Central memory CD4-positive, alpha-beta T cell (primary cell): Measurements from ENCODE around the gene RIPK4.
A peak's percentile ranks its signal among the peaks of the same experiment; 100 is the strongest.

ENCODE experiments used
- DNase-seq: peaks from one replicate; pipeline ENCODE4 v3.0.0; 2022
- total RNA-seq, 3 experiments: gene quantifications; one replicate each; lab custom pipeline; 2026; lab: John Stamatoyannopoulos, UW

The RIPK4 gene
- 0.63 to 4.4 (median 0.71) reads per million in 3 experiments for total RNA-seq

DNA sequence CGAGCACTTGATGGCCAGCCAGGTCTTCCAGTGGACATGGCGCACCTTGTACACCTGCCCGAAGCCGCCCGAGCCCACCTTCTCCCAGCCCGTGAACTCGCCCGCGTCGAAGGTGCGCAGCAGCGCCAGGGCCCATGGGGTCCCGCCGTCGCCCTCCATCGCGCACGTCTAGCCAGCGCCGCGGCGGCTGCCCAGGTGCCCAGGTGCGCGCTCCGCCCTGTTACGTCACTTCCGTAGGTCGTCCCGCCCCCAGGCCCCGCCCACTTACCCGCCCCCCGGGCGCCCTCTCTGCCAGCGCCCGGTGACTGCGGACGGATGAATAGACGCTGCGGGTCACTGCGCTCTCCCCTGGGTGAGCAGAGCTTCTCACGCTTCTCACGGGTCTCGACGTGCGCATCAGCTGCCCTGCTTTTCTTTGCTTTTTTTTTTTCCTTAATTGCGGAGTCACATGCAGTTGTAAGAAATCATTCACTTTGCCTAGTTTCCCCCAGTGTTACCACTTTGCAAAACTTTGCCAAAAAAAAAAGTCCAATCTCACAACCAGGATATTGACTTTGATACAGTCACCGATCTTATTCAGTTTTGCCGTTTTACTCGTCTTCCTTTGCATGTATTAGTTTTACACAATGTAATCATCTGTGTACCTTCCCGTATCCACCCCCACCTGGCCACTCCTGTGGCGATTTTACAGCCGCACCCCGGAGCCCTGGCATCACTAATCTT lies at the start of gene RIPK4:
TSS of gene RIPK4 (minus strand) at position 170 of the 723 bp plus-strand sequence. CDS start at position 159, 11 bp downstream.
- peak; percentile 26 for DNase-seq

DNA sequence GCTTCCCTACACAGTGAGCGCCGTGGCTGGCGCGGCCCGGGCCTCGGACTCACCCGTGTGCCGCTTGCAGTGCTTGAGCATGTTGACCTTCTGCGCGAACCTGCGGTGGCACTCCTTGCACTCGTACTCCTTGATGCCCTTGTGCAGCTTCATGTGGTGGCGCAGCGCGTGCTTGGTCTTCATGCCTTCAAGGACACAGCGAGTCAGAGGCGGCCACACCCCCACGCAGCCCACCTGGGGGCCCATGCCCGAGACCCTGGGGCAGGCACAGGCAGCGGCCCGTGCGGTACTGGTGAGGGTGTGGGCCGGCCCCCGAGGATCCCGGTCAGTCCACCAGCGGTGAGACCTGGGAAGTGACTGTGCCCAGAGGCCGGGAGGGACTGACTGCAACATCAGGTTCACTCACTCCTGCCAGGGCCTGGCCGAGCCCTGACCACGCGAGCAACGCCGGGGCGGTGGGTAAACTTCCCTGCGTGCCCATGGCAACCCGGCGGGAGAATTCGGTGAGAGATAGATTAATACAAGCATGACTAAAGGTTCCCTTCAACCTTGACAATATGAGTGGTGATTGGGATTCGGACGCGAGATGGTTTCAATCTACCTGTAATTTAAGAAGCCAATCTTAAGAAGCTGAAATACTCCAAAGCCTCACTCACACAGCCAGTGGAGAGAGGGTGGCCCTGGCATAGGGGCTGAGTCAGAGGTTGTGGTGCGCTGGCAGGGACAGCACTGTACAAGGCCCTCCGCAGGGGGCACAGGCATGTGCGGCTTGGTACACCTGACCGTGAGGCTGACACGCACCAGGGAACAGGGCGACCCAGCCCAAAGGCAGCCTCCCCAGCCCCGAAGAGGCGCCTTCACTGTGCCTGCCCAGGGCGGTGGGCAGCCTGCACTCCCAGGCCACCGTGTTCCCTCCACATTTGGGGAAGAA lies 49.1 kb upstream of the RIPK4 start:
- no peak for DNase-seq

DNA sequence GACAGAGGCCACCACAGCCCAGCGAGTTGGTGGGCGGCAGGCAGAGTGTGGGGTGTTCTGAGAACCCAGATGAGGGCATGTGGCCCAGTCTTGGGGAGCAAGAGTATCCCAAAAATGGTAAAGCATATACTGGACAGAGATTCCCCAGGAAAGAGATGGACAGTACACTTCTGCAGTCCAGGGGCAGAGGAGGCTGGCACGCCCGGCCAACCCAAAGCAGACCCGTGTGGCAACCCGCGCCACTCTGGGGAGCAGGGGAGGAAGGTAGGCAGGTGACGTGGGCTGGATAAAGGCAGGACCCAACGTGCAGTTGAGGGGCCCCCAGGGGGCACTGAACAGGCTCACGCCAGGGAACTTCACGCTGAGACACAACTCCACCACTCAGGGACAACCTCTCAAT lies 46.4 kb upstream of the RIPK4 start:
- no peak for DNase-seq

GRCh38 chr21:41812679-41813078 lies 45.8 kb upstream of the RIPK4 start:
- DNase-seq: no peak

- DNase-seq: no peak
Measured at GRCh38 chr21:41810597-41810932, 43.7 kb upstream of the RIPK4 start.

GRCh38 chr21:41809891-41810596 lies 43.2 kb upstream of the RIPK4 start:
- DNase-seq: no peak

GRCh38 chr21:41808846-41809245 lies 42.0 kb upstream of the RIPK4 start:
- DNase-seq: no peak

DNA sequence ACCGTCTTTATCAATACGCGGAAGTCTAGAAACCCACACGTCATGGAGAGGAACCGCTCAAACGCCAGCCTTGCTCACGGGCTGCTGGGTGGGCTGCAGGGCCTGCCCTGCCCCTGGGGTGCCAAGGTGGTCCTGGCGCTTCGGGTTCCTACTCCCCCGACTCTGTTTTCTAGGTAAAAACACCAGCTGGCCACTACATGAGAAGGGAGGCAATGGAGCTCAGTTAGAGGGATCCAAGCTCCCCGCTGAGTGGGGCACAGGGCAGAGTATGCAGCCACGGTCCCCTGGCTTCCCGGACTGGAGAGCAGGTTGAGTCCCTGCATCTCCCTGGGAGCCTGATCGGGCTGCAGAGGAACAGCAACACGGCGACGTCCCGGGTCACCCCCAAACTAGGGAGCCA lies 41.2 kb upstream of the RIPK4 start:
- no peak for DNase-seq

- DNase-seq: no peak
Measured at GRCh38 chr21:41806773-41807172, 39.9 kb upstream of the RIPK4 start.

DNA sequence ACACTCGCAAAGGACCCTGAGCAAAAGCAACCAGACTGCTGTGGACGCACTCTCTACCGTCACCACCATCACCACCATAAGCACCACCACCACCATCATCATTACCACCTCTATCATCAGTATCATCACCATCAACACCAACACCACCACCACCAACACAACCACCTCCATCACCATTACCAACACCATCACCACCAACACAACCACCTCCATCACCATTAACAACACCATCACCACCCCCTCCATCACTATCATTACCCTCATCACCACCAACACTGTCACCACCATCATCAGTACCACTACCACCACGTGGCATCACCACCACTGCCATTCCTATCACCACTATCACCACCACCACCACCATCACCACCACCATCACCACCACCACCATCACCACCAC lies 38.8 kb upstream of the RIPK4 start:
- DNase-seq: no peak

DNA sequence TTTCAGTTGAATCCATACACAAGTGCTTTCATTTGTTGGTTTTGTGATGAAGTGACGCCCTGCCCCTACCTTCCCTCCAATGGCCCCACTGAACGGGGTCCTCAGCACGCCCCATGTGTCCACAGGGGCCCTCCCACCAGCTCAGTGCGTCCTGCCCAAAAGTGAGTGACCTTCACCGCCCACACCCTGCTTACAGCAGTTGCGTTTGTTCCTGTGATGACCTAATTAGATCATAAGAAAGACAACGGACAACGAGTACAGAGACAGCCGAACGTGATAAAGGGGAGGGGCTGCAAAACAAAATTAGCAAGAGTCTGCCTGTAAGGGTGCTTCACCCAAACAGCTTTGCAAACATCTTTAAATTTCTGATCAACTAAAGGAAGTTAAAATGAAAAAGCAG lies 38.2 kb upstream of the RIPK4 start:
- DNase-seq: no peak

GRCh38 chr21:41804381-41804780 lies 37.5 kb upstream of the RIPK4 start:
- no peak for DNase-seq

DNA sequence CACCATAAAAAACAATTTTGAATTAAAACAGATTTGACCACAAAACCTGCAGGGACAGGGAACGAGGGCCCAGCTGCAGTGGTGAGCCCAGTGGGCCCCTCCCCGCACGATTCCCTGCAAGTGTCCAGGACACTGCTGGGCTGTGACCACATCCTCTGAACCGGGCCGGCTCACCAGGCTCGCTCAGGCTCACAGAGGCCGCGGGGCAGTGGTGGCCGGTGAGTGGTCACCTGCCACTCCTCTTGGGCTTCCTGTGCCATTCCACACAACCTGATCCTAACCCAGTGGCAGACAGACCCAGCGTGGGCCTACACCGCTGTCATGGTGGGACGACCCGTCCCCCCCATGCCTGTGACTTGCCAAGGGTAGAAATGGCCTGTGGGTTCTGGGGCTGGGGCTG lies 36.5 kb upstream of the RIPK4 start:
- DNase-seq: no peak

DNA sequence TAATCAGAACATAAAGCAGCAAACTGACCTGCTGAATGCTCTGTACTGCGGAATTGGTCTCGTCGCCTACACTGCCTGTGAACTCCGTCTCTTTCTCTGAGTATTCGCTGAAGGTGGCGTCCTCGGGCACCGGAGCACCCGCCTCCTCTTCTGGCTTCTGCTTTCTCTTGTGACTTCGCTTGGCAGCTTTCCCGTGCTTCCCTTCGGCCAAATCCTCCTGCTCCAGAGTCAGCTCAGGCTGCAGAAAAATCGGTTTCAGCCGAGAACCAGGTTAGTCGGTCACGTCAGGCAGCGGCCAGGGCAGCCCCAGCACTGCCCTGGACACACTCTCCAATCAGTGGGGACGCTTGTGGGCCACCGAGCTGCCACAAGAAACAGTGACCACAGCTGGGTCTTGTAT lies 35.8 kb upstream of the RIPK4 start:
- no peak for DNase-seq

- no peak for DNase-seq
Measured at GRCh38 chr21:41802198-41802584, 35.3 kb upstream of the RIPK4 start.

DNA sequence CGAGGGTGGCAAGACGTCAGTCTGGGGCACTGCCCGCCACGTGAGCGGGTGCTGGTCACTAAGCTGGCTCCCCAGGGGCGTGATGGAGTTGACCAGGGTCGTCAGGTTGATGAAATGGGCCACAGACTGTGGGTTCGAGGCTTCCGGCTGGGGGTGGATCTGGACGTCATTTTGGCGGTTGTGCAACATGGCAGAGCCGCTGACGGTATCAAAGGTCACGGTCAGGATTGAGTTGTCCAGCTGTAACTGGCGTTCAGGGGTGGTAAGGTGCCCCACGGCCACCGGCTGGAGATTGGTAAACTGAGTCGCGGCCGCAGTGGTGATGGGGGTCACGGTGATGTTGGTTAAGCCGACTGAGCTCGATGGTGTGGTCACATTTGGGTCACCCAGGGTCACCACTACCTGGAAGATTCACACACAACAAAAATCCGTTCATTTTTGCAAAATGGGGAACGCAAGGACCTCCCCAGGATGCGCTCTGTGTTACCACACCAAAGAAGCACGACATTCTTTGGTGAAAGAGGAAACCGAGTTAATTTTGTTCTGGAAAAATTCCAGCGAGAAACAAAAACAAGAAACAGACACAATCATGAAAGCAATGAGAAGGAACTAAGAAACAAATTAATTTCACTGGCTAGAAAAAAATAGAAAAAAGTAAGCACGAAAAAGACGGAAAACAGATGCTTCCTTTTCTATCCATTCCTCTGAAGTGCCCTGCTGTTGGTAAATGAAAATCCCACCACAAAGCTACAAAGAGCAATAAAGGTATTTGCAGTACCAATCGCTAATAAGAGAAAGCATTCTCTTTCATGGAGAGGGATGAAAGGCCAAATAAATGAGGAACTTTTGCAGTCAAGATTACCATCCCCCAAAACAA lies 34.7 kb upstream of the RIPK4 start:
- no peak for DNase-seq

DNA sequence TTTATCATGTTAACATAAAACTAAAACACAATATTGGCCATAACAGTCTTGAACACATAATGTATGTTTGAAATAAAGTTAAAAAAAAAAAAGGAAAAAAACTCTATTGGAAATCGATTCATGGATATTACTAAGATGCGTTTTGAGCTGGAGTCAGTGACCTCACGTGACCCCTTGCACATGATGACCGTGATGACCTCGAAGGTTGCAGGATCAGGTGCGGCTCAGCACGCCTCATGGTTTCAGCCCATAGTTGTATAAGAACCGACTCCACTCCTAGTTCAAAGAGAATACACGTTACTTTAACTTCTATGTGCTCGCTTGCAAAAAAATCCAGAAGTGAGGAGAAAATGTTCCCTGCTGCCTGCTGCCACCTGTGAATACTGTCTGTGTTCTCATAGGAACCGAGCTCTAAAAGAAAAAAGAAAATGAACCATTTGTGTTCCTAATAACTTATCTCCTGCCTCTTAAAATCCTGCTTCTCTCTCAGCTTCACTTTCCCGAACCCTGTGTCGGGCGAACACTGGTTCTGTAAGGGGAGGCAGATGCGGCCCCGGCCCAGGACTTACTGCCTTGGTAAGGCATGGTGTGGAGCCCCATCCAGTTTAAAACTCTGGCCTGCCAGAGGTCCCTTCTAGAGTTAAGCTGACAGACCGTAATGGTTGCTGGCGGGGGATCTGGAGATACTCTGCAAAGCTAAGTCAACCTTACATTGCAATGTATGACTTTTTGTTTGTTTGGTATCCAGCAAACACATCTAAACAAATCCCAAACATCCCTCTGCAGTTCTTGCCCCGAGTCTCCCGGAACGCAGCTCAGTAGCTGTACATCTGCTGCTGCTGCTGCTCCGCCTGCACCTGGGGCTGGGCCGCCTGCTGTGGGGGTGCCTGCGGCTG lies 33.8 kb upstream of the RIPK4 start:
- DNase-seq: no peak

DNA sequence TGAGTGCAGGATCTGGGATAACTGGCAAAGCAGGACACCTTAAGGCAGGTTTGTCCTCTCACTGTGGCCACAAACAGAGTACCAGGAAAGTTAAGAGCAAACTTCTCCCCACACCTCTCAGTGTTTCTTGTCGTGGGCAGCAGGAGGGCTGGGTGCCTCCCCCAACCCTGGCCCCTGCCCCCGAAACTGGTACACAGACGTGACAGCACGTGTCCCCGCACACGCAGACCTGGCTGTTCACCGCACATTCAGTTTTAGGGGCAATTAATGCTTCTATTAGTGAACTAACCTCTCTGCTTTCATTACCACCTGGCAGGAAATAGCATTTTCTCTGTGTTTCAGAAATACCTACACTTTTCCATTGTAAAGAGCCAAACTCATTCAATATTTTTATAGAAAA lies 32.9 kb upstream of the RIPK4 start:
- no peak for DNase-seq

DNA sequence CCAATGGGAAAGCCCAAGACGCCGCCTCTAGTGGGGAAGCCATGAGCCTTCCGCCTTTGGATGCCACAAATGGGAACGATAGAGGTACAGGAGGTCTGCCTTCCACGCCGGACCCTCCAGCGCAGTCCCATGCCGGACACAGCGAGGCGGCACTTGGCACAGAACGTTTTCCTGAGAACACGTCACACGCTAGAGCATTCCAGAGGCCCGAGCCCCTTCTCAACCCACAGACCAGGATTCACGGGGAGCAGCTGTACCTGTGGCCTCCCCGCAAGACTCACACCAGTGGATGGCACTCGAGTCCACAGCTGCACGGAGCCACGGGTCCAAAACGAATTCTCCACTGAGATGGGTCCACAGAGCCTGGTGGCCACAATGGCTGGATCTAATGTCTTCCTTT lies 31.5 kb upstream of the RIPK4 start:
- no peak for DNase-seq

DNA sequence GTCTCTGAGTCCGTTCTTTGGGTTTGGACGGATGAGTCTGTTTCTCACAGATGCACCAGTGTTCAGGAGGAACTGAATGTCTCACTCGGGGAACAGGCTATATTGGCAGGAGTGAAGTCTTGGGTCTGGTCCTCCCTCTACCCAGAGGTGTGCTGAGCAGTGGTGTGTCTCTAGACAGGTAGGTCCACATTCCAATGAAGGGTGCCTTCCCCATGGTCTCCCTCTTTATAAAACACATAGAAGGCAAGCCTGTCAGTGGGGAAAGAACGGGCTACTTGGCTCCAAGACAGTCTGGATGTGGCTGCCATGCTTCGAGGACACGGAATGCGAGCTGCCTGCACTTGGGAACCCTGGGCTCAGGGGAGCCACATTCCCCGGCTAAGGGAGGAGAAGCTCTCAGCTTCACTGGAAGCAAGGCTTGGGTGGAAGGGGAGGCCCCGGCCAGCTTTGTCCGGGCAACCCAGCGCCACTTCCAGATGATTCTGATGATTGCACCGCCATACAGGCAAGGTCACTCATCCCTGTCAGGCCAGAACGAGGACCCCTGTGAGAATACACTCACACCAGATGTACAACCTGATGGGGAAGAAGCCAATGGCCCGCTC lies 29.7 kb upstream of the RIPK4 start:
- no peak for DNase-seq

DNA sequence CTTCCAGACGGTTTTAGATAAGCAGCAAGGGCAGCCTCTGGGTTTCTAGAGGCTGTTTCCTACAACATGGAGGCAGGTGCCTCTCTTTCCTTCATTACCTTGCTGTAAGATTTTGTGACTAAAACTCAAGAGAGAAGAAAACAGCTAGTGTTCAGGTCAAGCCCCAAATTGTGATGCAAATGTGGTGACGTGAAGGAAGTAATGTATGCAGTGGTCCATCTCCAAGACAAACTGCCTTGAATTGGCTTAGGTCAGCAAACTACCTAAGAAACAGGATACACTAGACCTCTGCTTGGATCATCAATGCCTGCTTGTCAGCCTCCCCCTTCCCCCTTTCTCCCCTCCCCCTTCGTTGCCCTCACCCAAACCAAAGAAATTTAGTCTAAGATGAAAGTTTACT lies 28.9 kb upstream of the RIPK4 start:
- DNase-seq: no peak
